ENCODE data around the gene FBF1.

DNA sequence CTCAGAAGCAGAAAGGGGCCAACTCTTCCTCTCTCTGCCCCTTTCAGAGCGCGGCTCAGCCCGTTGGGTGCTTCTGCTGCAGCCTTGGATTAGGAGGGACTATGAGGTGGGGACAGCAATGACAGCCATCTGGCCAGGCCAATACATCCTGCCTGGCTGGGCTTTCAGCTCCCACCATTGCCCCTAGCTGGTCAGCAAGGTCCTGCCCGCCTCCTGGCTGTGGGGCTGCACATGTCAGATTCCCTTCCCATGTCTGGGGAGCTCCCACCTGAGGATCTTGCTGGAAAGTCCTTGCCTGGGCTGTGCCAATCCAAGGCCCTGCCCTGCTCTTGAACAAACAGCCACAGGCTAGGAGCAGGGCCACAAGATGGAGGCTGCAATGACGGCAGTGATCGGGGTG is 52.4 kb downstream of the FBF1 start:
- TF ChIP-seq, protein P1, sequence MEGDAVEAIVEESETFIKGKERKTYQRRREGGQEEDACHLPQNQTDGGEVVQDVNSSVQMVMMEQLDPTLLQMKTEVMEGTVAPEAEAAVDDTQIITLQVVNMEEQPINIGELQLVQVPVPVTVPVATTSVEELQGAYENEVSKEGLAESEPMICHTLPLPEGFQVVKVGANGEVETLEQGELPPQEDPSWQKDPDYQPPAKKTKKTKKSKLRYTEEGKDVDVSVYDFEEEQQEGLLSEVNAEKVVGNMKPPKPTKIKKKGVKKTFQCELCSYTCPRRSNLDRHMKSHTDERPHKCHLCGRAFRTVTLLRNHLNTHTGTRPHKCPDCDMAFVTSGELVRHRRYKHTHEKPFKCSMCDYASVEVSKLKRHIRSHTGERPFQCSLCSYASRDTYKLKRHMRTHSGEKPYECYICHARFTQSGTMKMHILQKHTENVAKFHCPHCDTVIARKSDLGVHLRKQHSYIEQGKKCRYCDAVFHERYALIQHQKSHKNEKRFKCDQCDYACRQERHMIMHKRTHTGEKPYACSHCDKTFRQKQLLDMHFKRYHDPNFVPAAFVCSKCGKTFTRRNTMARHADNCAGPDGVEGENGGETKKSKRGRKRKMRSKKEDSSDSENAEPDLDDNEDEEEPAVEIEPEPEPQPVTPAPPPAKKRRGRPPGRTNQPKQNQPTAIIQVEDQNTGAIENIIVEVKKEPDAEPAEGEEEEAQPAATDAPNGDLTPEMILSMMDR (IDR thresholded peaks at IDR 0.05) = no peak
- TF ChIP-seq POLR2A (IDR thresholded peaks at IDR 0.05) = no peak
